ENCODE data around the gene WIPF3. TPM values are rescaled to one million over a fixed set of nuclear protein-coding genes. Genes with fewer than 3 reads are reported as not detected.
"Not testable (repeated sequence)": the region's sequence is repeated elsewhere in the genome, so short reads cannot be mapped to it uniquely, and the experiment has no call there.

The WIPF3 gene
- polyA plus RNA-seq, 3 donors: 4.8 to 7.6 (median 5.8) TPM

DNA sequence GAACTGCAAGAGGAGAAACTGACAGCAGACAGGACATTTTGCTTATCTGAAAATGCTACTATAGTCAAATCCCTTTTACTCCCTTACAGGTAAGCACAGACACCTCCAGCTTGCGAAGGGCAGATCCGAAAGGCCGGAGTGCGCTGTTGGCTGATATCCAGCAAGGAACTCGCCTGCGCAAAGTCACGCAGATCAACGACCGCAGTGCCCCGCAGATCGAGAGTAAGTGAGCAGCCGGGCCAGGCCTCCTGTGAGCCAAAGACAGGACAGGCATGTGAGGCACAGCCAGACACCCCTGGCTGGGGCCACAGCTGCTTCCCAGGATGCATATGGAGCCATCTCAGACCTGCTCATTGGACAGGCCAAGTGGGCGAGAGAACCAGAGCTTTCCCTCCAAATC is 69.4 kb downstream of the WIPF3 start:
- DNase-seq: no peak

DNA sequence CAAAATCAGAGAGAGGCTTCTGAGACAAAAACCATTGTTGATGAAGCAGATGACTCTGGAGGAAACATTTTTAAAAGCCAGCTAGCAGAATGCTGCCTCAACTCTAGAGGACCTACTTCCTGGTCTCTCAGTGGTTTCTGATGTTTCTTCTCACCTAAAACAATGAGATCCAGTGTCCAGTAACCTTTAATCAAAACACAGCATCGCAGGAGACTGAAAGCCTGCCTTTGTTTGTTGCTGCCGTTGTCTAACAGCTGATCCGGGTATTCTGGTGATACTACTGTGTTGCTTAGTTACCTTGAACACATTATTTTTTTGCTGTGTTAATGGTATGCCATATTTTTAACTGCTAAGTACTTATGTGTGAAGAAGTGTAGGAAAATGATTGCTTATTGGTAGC is 70.9 kb downstream of the WIPF3 start:
- no peak for DNase-seq

GRCh38 chr7:29878081-29878688 is 71.9 kb downstream of the WIPF3 start:
- DNase-seq: no peak

- DNase-seq: no peak
Measured at GRCh38 chr7:29879609-29880008, 73.3 kb downstream of the WIPF3 start.

GRCh38 chr7:29881724-29882123 is 75.4 kb downstream of the WIPF3 start:
- no peak for DNase-seq

DNA sequence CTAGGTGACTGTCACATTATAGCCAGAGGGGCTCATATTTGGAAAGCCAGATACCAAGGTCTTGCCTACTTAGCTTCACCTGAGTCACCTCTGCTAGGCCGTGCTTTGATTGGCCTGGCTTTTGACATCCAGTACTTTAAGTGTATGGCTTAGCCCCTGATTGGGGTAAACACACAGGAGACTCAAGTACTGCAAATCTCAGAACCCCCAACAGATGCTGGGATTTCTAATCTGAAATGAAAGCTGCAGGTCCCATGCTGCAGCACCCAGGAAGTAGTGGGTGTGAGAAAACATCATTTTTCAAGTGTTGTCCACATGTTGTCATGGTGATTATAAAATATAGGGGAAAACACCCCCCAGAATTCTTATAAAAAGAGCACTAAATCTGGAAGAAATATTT is 76.2 kb downstream of the WIPF3 start:
- DNase-seq: no peak

- no peak for DNase-seq
Measured at GRCh38 chr7:29883462-29884398, 77.4 kb downstream of the WIPF3 start.

GRCh38 chr7:29884399-29885272 is 78.3 kb downstream of the WIPF3 start:
- DNase-seq: no peak

- no peak for DNase-seq
Measured at GRCh38 chr7:29885626-29886025, 79.3 kb downstream of the WIPF3 start.

- no peak for DNase-seq
Measured at GRCh38 chr7:29886827-29887226, 80.5 kb downstream of the WIPF3 start.

GRCh38 chr7:29888006-29888405 is 81.7 kb downstream of the WIPF3 start:
- DNase-seq: no peak

DNA sequence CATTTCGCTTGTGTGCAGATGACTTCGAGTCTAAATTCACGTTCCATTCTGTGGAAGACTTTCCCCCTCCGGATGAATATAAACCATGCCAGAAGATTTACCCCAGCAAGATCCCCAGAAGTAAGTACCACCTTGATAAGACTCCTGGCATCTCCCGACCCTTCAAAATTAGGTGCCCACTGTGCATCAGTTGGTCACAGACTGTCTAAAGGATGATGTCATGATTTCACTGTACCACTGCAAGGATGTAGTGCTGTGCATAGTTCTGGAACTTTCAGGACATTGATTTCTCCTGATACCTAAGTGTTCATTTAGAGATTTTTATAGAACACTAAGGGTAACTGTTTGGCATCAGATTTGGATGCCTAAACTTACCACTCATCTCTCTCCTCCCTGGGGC is 83.0 kb downstream of the WIPF3 start:
- no peak for DNase-seq

DNA sequence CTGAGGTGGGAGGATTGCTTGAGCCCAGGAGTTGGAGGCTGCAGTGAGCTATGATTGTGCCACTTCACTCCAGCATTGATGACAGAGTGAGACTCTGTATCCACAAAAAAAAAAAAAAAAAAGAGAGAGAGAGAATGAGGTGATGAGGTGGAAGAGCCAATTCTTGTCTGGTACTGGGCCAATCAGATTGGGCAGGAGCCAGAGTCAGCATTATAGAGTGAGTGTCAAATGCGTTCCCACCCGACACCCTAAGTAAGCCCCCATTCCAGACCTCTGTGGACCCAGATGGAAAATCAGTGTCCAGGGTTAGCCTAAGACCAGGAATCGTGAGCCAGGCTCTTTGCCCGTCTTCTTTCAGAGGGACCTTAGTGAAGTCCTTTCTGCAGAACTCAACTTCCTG is 83.9 kb downstream of the WIPF3 start:
- no peak for DNase-seq

GRCh38 chr7:29890786-29891185 is 84.5 kb downstream of the WIPF3 start:
- not testable (repeated sequence) for DNase-seq

- DNase-seq: no peak
Measured at GRCh38 chr7:29891766-29892165, 85.5 kb downstream of the WIPF3 start.

- no peak for DNase-seq
Measured at GRCh38 chr7:29892231-29892630, 85.9 kb downstream of the WIPF3 start.

DNA sequence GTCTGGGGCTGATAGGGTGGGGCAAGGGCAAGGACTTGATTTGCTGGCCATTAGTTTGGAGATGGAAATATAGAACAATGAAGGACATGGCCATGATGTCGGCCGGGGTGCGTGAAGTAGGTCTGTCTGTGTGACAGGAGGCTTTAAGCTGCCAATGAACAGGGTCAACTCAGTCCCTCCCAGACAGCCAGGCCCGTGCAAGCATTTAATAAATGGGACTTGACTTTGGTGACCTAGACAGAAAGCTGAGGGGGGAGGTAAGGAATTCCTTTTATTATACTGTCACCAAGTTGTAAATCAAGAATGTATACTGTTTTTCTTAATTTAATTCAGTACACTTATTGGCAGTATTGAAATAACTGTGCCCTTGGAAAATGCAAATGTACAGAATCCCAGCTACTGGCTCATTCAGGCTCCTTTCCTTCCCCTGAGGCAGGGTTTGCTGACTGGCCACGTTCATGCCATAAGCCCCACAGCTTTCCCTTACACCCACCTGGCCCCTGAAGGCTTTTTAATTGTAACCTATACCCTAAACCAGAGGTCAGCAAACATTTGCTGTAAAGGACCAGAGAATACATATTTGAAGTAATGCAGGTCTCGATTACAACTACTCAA is 87.2 kb downstream of the WIPF3 start:
- DNase-seq: no peak

GRCh38 chr7:29894256-29894655 is 87.9 kb downstream of the WIPF3 start:
- DNase-seq: no peak

- DNase-seq: no peak
Measured at GRCh38 chr7:29895559-29895958, 89.3 kb downstream of the WIPF3 start.

DNA sequence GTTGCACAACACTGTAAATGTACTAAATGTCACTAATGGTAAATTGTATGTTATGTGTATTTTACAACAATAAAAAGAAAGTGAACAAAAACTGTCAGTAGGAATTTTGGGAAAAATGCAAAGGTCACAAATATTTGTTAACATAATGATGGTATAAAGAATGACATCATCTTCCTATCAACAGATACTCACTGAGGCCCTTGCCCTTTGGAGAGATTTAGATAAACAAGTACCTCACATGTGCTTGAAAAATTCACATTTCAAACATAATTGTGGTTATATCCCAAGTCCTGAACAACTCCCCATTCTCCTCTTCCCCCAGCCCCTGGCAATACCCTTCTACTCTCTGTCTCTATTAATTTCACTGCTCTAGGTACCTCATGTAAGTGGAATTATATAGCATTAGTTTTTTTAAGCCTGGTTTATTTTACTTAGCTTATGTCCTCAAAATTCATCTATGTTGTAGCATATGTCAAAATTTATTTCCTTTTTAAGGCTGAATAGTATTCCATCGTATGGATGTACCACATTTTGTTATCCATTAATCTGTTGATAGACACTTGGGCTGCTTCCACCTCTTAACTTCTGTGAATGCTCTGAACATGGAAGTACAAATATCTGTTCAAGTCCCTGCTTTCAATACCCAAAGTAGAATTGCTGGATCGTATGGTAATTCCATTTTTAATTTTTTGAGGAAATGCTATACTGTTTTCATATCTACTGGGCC is 90.5 kb downstream of the WIPF3 start:
- no peak for DNase-seq

- no peak for DNase-seq
Measured at GRCh38 chr7:29898301-29898700, 92.0 kb downstream of the WIPF3 start.
